Stimulated activated naive CD8-positive, alpha-beta T cell treated with anti-CD3 and anti-CD28 coated beads, Interleukin-15, Interleukin-2, amounts not matched to agents 100 ng/mL and 50 ng/mL, for 24 hours (primary cell): ENCODE data around the gene KLK1.

ENCODE experiments used
- H3K27ac Mint-ChIP-seq: one replicate; pipeline ENCODE4 v1.8.0; 2021; ENCODE audit warnings: mild to moderate bottlenecking, mixed read lengths
- H3K27me3 Mint-ChIP-seq: one replicate; pipeline ENCODE4 v1.8.0; 2021; ENCODE audit warnings: mixed read lengths
- H3K36me3 Mint-ChIP-seq: one replicate; pipeline ENCODE4 v1.8.0; 2021; ENCODE audit warnings: low read depth, mixed read lengths
- H3K4me1 Mint-ChIP-seq: one replicate; pipeline ENCODE4 v1.8.0; 2021; ENCODE audit warnings: low read depth, mixed read lengths
- H3K4me3 Mint-ChIP-seq: one replicate; pipeline ENCODE4 v1.8.0; 2021; ENCODE audit warnings: mild to moderate bottlenecking, mixed read lengths
- H3K9me3 Mint-ChIP-seq: one replicate; pipeline ENCODE4 v1.8.0; 2021; ENCODE audit warnings: mixed read lengths

KLK1 gene

DNA sequence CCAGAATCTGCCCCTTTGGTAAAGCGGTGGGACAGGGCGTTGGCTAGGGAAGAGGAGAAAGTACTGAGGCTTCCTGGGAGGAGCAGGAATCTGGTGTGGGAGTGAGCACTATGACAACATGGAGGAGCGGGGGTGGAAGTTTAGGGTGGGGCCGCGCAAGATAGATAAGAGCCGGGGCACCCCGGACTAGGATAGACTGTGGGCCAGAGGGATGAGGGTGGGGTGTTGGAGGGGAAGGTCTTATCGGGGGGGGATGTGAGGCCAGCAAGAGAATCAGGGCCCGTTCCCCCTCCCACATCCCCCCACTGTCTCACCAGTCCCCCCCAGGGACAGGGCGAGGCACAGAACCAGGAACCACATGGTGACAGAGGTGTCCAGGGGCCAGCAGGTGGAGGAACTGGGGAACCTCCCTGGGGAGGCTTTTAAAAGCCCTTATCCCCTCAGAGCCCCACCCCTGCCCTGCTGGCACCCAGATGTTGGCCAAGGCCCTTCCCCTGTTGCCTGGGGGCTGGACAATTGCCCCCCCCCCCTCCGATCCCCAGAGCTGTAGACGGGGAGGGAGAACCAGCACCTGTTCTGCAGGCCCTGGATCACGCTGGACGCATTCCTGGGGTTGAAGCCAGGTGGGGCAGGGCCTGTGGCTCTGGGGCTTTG, at the start of gene KLK1:
Gene KLK1 (minus strand): TSS at position 399 of the 654 bp plus-strand sequence. CDS start 39 bp downstream, at position 360.
- H3K4me3 Mint-ChIP-seq = no peak within 1 kb of the TSS
- peaks cover 24% of the 10 kb centered on the region for H3K4me1 Mint-ChIP-seq
- H3K36me3 Mint-ChIP-seq = no peaks in the 10 kb centered on the region
- no peaks in the 10 kb centered on the region for H3K9me3 Mint-ChIP-seq
- no peak within 1 kb of the TSS for H3K27ac Mint-ChIP-seq
- H3K27me3 Mint-ChIP-seq = peaks cover 66% of the 10 kb centered on the region

DNA sequence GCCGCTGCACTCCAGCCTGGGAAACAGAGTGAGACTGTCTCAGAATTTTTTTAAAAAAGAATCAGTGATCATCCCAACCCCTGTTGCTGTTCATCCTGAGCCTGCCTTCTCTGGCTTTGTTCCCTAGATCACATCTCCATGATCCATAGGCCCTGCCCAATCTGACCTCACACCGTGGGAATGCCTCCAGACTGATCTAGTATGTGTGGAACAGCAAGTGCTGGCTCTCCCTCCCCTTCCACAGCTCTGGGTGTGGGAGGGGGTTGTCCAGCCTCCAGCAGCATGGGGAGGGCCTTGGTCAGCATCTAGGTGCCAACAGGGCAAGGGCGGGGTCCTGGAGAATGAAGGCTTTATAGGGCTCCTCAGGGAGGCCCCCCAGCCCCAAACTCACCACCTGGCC, 49.5 kb upstream of the KLK1 start, which contains the start of gene KLK2:
Gene KLK2 (plus strand): TSS at position 384 of the 400 bp plus-strand sequence. CDS start 35 bp downstream, outside the sequence.
- Mint-ChIP-seq H3K27ac (no peak within 1 kb of the TSS), H3K4me1 (no peaks in the 10 kb centered on the region), H3K27me3 (peaks cover 23% of the 10 kb centered on the region), H3K9me3 (no peaks in the 10 kb centered on the region), H3K4me3 (no peak within 1 kb of the TSS), H3K36me3 (no peaks in the 10 kb centered on the region)

DNA sequence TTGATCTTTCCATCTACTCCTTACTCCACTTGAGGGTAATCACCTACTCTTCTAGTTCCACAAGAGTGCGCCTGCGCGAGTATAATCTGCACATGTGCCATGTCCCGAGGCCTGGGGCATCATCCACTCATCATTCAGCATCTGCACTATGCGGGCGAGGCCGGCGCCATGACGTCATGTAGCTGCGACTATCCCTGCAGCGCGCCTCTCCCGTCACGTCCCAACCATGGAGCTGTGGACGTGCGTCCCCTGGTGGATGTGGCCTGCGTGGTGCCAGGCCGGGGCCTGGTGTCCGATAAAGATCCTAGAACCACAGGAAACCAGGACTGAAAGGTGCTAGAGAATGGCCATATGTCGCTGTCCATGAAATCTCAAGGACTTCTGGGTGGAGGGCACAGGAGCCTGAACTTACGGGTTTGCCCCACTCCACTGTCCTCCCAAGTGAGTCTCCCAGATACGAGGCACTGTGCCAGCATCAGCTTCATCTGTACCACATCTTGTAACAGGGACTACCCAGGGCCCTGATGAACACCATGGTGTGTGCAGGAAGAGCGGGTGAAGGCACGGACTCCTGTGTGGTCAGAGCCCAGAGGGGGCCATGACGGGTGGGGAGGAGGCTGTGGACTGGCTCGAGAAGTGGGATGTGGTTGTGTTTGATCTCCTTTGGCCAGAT, 47.0 kb upstream of the KLK1 start:
- H3K4me3 Mint-ChIP-seq = no peak overlapping the region

DNA sequence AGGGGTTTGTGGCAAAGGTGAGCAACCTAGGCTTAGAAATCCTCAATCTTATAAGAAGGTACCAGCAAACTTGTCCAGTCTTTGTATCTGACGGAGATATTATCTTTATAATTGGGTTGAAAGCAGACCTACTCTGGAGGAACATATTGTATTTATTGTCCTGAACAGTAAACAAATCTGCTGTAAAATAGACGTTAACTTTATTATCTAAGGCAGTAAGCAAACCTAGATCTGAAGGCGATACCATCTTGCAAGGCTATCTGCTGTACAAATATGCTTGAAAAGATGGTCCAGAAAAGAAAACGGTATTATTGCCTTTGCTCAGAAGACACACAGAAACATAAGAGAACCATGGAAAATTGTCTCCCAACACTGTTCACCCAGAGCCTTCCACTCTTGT, 45.9 kb upstream of the KLK1 start:
- peaks cover 38% of the 10 kb centered on the region for H3K27me3 Mint-ChIP-seq
- no peaks in the 10 kb centered on the region for H3K9me3 Mint-ChIP-seq
- no peaks in the 10 kb centered on the region for H3K36me3 Mint-ChIP-seq
- no peaks in the 10 kb centered on the region for H3K4me1 Mint-ChIP-seq
- H3K27ac Mint-ChIP-seq = no peak overlapping the region
- H3K4me3 Mint-ChIP-seq = no peak overlapping the region

More for the DNA sequence above, 47.0 kb upstream of the KLK1 start:
- Mint-ChIP-seq H3K4me1 (no peaks in the 10 kb centered on the region), H3K9me3 (no peaks in the 10 kb centered on the region), H3K27me3 (peaks cover 32% of the 10 kb centered on the region), H3K27ac (no peak overlapping the region), H3K36me3 (no peaks in the 10 kb centered on the region)

DNA sequence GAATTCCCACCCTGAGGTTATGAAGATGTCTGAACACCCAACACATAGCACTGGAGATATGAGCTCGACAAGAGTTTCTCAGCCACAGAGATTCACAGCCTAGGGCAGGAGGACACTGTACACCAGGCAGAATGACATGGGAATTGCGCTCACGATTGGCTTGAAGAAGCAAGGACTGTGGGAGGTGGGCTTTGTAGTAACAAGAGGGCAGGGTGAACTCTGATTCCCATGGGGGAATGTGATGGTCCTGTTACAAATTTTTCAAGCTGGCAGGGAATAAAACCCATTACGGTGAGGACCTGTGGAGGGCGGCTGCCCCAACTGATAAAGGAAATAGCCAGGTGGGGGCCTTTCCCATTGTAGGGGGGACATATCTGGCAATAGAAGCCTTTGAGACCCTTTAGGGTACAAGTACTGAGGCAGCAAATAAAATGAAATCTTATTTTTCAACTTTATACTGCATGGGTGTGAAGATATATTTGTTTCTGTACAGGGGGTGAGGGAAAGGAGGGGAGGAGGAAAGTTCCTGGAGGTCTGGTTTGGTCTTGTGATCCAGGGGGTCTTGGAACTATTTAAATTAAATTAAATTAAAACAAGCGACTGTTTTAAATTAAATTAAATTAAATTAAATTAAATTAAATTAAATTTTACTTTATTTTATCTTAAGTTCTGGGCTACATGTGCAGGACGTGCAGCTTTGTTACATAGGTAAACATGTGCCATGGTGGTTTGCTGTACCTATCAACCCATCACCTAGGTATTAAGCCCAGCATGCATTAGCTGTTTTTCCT, 38.1 kb upstream of the KLK1 start:
- no peak overlapping the region for H3K27ac Mint-ChIP-seq
- H3K36me3 Mint-ChIP-seq = no peaks in the 10 kb centered on the region
- H3K4me1 Mint-ChIP-seq = no peaks in the 10 kb centered on the region
- peaks cover 10% of the 10 kb centered on the region for H3K9me3 Mint-ChIP-seq
- H3K27me3 Mint-ChIP-seq = peaks cover 58% of the 10 kb centered on the region
- no peak overlapping the region for H3K4me3 Mint-ChIP-seq

DNA sequence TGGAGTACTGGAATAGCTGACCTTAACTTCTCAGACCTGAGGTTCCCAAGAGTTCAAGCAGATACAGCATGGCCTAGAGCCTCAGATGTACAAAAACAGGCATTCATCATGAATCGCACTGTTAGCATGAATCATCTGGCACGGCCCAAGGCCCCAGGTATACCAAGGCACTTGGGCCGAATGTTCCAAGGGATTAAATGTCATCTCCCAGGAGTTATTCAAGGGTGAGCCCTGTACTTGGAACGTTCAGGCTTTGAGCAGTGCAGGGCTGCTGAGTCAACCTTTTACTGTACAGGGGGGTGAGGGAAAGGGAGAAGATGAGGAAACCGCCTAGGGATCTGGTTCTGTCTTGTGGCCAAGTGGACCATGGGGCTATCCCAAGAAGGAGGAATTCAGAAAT, 37.4 kb upstream of the KLK1 start:
- H3K4me1 Mint-ChIP-seq = no peaks in the 10 kb centered on the region
- no peak overlapping the region for H3K4me3 Mint-ChIP-seq
- no peaks in the 10 kb centered on the region for H3K36me3 Mint-ChIP-seq
- no peak overlapping the region for H3K27ac Mint-ChIP-seq
- H3K9me3 Mint-ChIP-seq = peaks cover 10% of the 10 kb centered on the region
- H3K27me3 Mint-ChIP-seq = peaks cover 62% of the 10 kb centered on the region

DNA sequence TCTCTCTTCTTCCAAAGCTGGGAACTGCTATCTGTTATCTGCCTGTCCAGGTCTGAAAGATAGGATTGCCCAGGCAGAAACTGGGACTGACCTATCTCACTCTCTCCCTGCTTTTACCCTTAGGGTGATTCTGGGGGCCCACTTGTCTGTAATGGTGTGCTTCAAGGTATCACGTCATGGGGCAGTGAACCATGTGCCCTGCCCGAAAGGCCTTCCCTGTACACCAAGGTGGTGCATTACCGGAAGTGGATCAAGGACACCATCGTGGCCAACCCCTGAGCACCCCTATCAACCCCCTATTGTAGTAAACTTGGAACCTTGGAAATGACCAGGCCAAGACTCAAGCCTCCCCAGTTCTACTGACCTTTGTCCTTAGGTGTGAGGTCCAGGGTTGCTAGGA, 36.3 kb upstream of the KLK1 start:
- no peak overlapping the region for H3K27ac Mint-ChIP-seq
- peaks cover 69% of the 10 kb centered on the region for H3K27me3 Mint-ChIP-seq
- no peaks in the 10 kb centered on the region for H3K36me3 Mint-ChIP-seq
- no peaks in the 10 kb centered on the region for H3K4me1 Mint-ChIP-seq
- peaks cover 10% of the 10 kb centered on the region for H3K9me3 Mint-ChIP-seq
- no peak overlapping the region for H3K4me3 Mint-ChIP-seq

DNA sequence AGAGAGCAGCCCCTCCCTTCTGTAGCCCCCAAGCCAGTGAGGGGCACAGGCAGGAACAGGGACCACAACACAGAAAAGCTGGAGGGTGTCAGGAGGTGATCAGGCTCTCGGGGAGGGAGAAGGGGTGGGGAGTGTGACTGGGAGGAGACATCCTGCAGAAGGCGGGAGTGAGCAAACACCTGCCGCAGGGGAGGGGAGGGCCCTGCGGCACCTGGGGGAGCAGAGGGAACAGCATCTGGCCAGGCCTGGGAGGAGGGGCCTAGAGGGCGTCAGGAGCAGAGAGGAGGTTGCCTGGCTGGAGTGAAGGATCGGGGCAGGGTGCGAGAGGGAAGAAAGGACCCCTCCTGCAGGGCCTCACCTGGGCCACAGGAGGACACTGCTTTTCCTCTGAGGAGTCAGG, 35.3 kb upstream of the KLK1 start:
- H3K4me3 Mint-ChIP-seq = no peak overlapping the region
- no peaks in the 10 kb centered on the region for H3K4me1 Mint-ChIP-seq
- no peak overlapping the region for H3K27ac Mint-ChIP-seq
- peaks cover 10% of the 10 kb centered on the region for H3K9me3 Mint-ChIP-seq
- no peaks in the 10 kb centered on the region for H3K36me3 Mint-ChIP-seq
- H3K27me3 Mint-ChIP-seq = peaks cover 68% of the 10 kb centered on the region

DNA sequence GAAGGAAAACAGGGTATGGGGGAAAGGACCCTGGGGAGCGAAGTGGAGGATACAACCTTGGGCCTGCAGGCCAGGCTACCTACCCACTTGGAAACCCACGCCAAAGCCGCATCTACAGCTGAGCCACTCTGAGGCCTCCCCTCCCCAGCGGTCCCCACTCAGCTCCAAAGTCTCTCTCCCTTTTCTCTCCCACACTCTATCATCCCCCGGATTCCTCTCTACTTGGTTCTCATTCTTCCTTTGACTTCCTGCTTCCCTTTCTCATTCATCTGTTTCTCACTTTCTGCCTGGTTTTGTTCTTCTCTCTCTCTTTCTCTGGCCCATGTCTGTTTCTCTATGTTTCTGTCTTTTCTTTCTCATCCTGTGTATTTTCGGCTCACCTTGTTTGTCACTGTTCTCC, 33.8 kb upstream of the KLK1 start:
- no peak overlapping the region for H3K27ac Mint-ChIP-seq
- H3K27me3 Mint-ChIP-seq = peaks cover 63% of the 10 kb centered on the region
- no peak overlapping the region for H3K4me3 Mint-ChIP-seq
- H3K4me1 Mint-ChIP-seq = no peaks in the 10 kb centered on the region
- H3K36me3 Mint-ChIP-seq = no peaks in the 10 kb centered on the region
- H3K9me3 Mint-ChIP-seq = peaks cover 10% of the 10 kb centered on the region

DNA sequence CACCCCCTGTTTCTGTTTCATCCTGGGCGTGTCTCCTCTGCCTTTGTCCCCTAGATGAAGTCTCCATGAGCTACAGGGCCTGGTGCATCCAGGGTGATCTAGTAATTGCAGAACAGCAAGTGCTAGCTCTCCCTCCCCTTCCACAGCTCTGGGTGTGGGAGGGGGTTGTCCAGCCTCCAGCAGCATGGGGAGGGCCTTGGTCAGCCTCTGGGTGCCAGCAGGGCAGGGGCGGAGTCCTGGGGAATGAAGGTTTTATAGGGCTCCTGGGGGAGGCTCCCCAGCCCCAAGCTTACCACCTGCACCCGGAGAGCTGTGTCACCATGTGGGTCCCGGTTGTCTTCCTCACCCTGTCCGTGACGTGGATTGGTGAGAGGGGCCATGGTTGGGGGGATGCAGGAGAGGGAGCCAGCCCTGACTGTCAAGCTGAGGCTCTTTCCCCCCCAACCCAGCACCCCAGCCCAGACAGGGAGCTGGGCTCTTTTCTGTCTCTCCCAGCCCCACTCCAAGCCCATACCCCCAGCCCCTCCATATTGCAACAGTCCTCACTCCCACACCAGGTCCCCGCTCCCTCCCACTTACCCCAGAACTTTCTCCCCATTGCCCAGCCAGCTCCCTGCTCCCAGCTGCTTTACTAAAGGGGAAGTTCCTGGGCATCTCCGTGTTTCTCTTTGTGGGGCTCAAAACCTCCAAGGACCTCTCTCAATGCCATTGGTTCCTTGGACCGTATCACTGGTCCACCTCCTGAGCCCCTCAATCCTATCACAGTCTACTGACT, 31.2 kb upstream of the KLK1 start, which contains the start of gene KLK3:
Gene KLK3 (plus strand): TSS at position 280 of the 775 bp plus-strand sequence. CDS start 41 bp downstream, at position 321.
- peaks cover 51% of the 10 kb centered on the region for H3K27me3 Mint-ChIP-seq
- H3K36me3 Mint-ChIP-seq = no peaks in the 10 kb centered on the region
- H3K4me3 Mint-ChIP-seq = no peak within 1 kb of the TSS
- no peaks in the 10 kb centered on the region for H3K4me1 Mint-ChIP-seq
- no peak within 1 kb of the TSS for H3K27ac Mint-ChIP-seq
- peaks cover under 1% of the 10 kb centered on the region for H3K9me3 Mint-ChIP-seq

DNA sequence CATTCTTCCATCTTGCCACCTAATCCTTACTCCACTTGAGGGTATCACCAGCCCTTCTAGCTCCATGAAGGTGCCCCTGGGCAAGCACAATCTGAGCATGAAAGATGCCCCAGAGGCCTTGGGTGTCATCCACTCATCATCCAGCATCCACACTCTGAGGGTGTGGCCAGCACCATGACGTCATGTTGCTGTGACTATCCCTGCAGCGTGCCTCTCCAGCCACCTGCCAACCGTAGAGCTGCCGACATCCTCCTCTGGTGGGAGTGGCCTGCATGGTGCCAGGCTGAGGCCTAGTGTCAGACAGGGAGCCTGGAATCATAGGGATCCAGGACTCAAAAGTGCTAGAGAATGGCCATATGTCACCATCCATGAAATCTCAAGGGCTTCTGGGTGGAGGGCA, 28.0 kb upstream of the KLK1 start:
- H3K4me3 Mint-ChIP-seq = no peak overlapping the region
- H3K27ac Mint-ChIP-seq = no peak overlapping the region
- peaks cover 48% of the 10 kb centered on the region for H3K27me3 Mint-ChIP-seq
- H3K4me1 Mint-ChIP-seq = no peaks in the 10 kb centered on the region
- no peaks in the 10 kb centered on the region for H3K36me3 Mint-ChIP-seq
- H3K9me3 Mint-ChIP-seq = no peaks in the 10 kb centered on the region

DNA sequence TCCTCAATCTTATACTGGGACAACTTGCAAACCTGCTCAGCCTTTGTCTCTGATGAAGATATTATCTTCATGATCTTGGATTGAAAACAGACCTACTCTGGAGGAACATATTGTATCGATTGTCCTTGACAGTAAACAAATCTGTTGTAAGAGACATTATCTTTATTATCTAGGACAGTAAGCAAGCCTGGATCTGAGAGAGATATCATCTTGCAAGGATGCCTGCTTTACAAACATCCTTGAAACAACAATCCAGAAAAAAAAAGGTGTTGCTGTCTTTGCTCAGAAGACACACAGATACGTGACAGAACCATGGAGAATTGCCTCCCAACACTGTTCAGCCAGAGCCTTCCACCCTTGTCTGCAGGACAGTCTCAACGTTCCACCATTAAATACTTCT, 27.2 kb upstream of the KLK1 start:
- no peaks in the 10 kb centered on the region for H3K4me1 Mint-ChIP-seq
- no peak overlapping the region for H3K27ac Mint-ChIP-seq
- no peak overlapping the region for H3K4me3 Mint-ChIP-seq
- H3K9me3 Mint-ChIP-seq = no peaks in the 10 kb centered on the region
- peaks cover 43% of the 10 kb centered on the region for H3K27me3 Mint-ChIP-seq
- no peaks in the 10 kb centered on the region for H3K36me3 Mint-ChIP-seq

DNA sequence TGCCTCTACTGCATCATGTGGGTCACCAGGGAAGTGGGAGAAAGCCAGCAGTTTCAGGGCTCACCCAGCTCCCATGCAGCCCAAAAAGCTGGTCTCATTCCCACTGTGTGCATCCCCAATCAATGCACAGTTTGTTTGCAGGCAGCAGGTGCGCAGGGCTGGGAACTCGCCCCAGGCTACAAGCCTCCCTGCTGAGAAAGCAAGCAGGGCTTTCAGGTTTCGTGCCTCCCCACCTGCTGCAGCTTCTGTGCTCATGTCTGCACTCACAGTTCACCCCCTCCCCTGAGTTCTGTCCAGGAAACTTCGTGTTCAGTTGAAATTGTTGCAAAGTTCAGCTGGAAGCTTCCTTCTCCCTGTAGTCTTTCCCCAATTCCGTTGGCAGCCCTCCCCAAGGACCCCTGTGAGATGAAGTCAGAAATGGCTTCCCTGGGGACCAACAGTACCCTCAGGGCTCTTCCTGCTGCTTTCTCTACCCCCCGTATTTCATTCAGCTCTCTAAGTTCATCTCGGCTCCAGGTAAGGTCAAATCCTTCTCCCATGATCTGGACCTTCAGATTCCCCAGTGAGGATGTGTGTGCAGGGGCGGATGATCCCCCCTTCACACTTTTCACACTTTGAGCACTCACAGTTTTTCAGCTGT, 20.8 kb upstream of the KLK1 start:
- H3K4me1 Mint-ChIP-seq = no peaks in the 10 kb centered on the region
- H3K27me3 Mint-ChIP-seq = peaks cover 29% of the 10 kb centered on the region
- H3K36me3 Mint-ChIP-seq = no peaks in the 10 kb centered on the region
- H3K9me3 Mint-ChIP-seq = peaks cover 12% of the 10 kb centered on the region
- H3K27ac Mint-ChIP-seq = no peak overlapping the region
- H3K4me3 Mint-ChIP-seq = no peak overlapping the region

DNA sequence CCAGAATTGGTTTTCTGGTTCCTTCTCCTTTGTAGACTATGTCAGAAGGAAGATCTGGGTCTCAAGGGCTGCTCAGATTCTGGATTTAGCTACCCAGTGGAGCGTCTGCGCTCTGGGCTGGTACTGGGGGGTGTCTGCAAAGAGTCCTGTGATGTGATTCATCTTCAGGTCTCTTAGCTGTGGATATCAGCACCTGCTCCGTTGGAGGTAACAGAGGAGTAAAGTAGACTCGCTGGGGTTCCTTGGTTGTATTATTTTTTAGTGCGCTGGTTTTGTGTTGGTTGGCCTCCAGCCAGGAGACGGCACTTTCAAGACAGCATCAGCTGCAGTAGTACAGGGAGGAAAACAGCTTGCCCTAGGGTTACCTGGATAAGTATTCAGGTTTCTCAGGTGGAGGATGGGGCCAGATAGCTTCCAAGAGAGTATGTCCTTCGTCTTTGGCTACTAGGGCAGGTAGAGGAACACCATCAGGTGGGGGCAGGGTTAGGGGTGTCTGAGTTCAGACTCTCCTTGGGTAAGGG, 20.2 kb upstream of the KLK1 start:
- H3K4me3 Mint-ChIP-seq = no peak overlapping the region

More for the DNA sequence above, 20.2 kb upstream of the KLK1 start:
- peaks cover 26% of the 10 kb centered on the region for H3K27me3 Mint-ChIP-seq
- H3K4me1 Mint-ChIP-seq = no peaks in the 10 kb centered on the region
- H3K9me3 Mint-ChIP-seq = peaks cover 12% of the 10 kb centered on the region
- H3K27ac Mint-ChIP-seq = no peak overlapping the region
- no peaks in the 10 kb centered on the region for H3K36me3 Mint-ChIP-seq
